ENCODE data around the gene RBM34. TPM values are rescaled to one million over a fixed set of nuclear protein-coding genes. Genes with fewer than 3 reads are reported as not detected.

The RBM34 gene
- total RNA-seq, 4 donors from 2014 or later = 25.4 to 67.9 (median 53.1) TPM

GRCh38 chr1:235129774-235130570 is 31.1 kb downstream of the RBM34 start:
- intact Hi-C loops (cut with DNase I) = no loop called here
- Histone ChIP-seq H3K27ac (no peak overlapping the region), H3K4me3 (replicated peaks in 1 of 3) (no peak overlapping the region), H3K36me3 (peaks cover 11 to 14% of the 10 kb centered on the region in 2 donors), H3K27me3 (no peaks in the 10 kb centered on the region), H3K4me1 (peaks cover 9 to 10% of the 10 kb centered on the region in 2 donors), H3K9me3 (no peaks in the 10 kb centered on the region)
- TF ChIP-seq POLR2A (IDR thresholded peaks at IDR 0.05) (no peak), CTCF (IDR thresholded peaks at IDR 0.05) (no peak)
- DNase-seq = no peak
- 86 to 93% methylated on average over 4 of the region's 4 CpGs for WGBS, 2 donors

DNA sequence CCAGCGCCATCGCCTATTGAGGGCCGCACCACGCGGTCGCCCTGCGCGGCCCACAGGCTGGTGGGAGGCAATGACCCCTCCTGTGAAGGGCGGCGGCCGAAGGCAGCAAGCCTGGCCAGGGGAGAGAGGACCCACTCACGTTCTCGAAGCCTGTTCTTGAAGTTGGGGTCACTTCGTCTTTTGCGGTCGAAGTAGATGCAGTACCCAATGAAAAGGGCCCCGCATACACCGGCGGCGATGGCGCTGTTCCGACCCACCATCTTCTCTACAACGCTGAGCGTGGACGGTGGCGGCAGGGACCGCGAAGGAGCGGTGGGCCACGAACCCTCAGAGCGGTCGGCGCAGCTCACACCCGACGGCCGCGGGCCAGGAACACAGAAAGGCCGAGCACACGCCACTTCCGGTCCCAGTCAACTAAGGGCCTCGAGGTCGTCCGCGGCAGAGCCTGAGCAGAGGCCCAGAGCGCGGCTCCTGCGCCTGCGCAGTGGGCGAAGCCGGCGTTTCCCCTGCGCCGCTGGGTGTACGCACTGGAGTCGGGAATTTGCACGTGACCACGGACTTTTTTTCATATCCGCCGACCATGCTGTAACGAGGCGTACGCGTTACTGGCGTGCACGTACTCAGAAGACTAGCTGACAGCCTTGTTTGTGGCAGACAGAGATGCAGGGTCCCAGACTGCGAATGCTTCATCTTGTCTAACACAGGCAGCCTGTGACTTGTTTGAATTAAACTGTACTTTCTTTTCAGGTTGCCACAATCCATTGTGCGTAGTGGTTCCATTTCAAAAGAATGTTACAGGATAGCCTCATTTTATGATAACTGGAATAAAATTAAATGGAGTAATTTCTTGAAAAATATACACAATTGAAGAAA is 32.4 kb downstream of the RBM34 start, which contains the start of gene TOMM20:
Gene TOMM20 (minus strand): TSS at position 382 of the 873 bp plus-strand sequence. CDS start 122 bp downstream, at position 260.
- Histone ChIP-seq H3K4me1 (peaks cover 9 to 10% of the 10 kb centered on the region in 2 donors), H3K9me3 (no peaks in the 10 kb centered on the region), H3K27ac (peak within 1 kb of the TSS; percentile 69 to 93 (median 79)), H3K27me3 (no peaks in the 10 kb centered on the region), H3K36me3 (peaks cover 0 to 8% of the 10 kb centered on the region in 2 donors), H3K4me3 (replicated peaks in 1 of 3) (peak within 1 kb of the TSS; percentile 57 to 92 (median 89))
- WGBS, 2 donors = 4 to 5% methylated on average over 14 to 31 of the region's 67 CpGs
- intact Hi-C loops (cut with DNase I) = no loop called here
- peak; percentile 96 to 97 for DNase-seq
- TF ChIP-seq CTCF (IDR thresholded peaks at IDR 0.05) = peak in 1 of 6 experiments; percentile 18
- peak in 1 of 2 donors; percentile 87 for TF ChIP-seq POLR2A (IDR thresholded peaks at IDR 0.05)

DNA sequence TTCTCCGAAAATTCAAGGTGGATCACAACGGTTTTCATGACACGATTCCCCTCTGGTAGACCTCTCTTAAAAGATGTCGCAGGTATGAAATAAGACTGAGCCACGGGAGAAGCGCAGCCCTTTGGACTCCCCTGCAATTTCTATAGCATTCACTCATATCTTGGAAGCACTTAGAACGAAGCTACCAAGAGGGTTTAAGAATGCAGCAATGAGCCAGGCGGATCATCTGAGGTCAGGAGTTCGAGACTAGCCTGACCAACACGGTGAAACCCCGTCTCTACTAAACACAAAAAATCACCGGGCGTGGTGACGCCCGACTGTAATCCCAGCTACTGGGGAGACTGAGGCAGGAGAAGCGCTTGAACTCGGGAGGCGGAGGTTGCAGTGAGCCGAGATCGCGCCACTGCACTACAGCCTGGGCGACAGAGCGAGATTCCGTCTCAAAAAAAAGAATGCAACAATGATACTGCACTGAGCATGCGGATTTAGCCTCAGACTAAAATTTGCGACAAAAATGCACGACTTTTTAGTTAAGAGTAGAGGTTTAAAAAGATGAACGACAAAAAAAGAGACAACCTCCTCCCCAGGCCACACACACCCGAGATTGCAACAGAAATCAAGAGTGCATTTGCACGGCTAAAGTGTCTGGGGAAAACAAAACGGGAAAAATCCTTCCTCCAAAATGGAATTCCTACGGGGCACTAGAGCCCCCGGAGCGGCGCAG is 33.2 kb downstream of the RBM34 start:
- WGBS, 2 donors = 2 to 3% methylated on average over 35 of the region's 35 CpGs
- H3K4me1 ChIP-seq = peaks cover 9 to 10% of the 10 kb centered on the region in 2 donors
- intact Hi-C loops (cut with DNase I) = no loop called here
- H3K27ac ChIP-seq = peak overlapping the region; percentile 69 to 93 (median 77)
- H3K4me3 ChIP-seq (replicated peaks in 1 of 3) = peak overlapping the region; percentile 57 to 92 (median 89)
- TF ChIP-seq POLR2A (IDR thresholded peaks at IDR 0.05) = no peak
- TF ChIP-seq CTCF (IDR thresholded peaks at IDR 0.05) = no peak
- H3K36me3 ChIP-seq = peaks cover 0 to 4% of the 10 kb centered on the region in 2 donors
- DNase-seq = no peak
- no peaks in the 10 kb centered on the region for H3K27me3 ChIP-seq
- no peaks in the 10 kb centered on the region for H3K9me3 ChIP-seq

DNA sequence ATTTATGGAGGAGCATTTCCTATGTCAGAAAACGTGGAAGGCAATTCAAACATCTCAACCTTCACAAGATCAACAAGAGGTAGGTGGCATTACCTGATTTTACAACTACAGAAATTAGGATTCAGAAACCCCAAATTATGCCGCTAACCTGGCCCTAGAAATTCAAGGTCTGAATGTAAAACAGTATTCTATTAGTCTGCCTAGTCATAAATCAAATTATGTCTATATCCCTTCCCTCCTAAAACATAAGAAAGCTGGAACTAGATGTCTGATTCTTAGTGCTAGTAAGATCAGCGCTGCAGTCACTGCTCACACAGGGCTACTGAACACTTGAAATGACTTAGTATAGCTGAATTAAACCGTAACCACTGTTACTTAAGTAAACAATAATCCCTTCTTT is 33.8 kb downstream of the RBM34 start:
- no peak for DNase-seq
- Histone ChIP-seq H3K27ac (peak overlapping the region in 1 of 3 donors; percentile 93), H3K4me3 (replicated peaks in 1 of 3) (peak overlapping the region in 2 of 3 donors; percentile 89 to 92), H3K9me3 (no peaks in the 10 kb centered on the region), H3K27me3 (no peaks in the 10 kb centered on the region), H3K4me1 (peaks cover 9 to 10% of the 10 kb centered on the region in 2 donors), H3K36me3 (peaks cover 0 to 4% of the 10 kb centered on the region in 2 donors)
- TF ChIP-seq POLR2A (IDR thresholded peaks at IDR 0.05) = no peak
- no peak for TF ChIP-seq CTCF (IDR thresholded peaks at IDR 0.05)
- 28 to 29% methylated on average over 4 of the region's 4 CpGs for WGBS, 2 donors
- intact Hi-C loops (cut with DNase I) = no loop called here

Measured in thyroid gland (tissue), 4 donors.